Measurements from ENCODE around the gene ZNF438.

- TF ChIP-seq CTCF (IDR thresholded peaks at IDR 0.05) = no peak
- no peak for TF ChIP-seq POLR2AphosphoS5 (IDR thresholded peaks at IDR 0.05)
- TF ChIP-seq POLR2A (IDR thresholded peaks at IDR 0.05) = no peak
- no peak for TF ChIP-seq EP300 (IDR thresholded peaks at IDR 0.05)
Measured at GRCh38 chr10:30883116-30883515, 148.5 kb downstream of the ZNF438 start.
